Activated CD4-positive, alpha-beta T cell treated with anti-CD3 and anti-CD28 coated beads, Interleukin-2, Interleukin-4, amounts not matched to agents 100 ng/mL and 50 ng/mL, durations not matched to agents 16 hours and 8 hours (primary cell): ENCODE results near the gene NCOR2.

ENCODE experiments used
- DNase-seq: peaks from one replicate; pipeline ENCODE4 v3.0.0-alpha.2; 2020; ENCODE audit warnings: low spot score

Gene NCOR2

DNA sequence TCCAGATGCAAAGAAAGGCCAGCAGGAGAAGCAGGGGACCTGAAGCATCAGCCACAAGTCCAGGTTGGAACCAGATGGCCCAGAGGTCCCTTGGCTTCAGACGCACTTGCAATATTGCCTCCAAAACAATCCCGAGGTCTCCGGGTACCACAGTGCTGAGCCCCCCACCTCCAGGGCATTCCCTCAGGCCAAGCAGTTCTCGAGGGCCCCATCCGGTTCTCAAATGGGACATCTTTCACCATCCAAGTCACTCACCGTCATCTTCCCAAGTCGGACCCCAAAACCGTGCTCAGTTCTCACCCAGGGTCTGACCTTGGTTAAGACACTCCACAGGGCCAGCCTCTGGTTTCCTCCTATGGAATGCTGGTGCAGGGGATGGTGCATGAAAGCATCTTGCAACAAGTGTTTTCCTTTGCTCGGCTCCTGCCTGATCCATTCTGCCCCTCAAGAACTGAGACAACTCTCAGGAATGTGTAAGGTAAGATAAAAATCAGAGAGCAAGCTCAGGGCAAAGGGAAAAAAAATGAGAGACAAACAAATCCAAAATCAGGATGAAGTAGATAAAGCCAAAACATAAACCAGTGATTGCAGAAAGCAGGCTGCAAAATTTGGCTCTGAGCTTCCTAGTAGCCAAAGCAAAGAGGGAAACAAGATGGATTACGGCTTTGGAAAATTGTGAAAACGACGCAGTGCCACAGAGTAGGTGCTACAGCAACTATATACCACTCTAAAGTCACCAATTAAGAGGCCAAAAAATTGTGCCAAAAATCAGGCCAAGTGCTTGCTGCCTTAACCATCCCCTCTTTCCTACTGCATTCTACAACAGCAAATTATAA lies 8.0 kb downstream of the NCOR2 start:
- no peak for DNase-seq

DNA sequence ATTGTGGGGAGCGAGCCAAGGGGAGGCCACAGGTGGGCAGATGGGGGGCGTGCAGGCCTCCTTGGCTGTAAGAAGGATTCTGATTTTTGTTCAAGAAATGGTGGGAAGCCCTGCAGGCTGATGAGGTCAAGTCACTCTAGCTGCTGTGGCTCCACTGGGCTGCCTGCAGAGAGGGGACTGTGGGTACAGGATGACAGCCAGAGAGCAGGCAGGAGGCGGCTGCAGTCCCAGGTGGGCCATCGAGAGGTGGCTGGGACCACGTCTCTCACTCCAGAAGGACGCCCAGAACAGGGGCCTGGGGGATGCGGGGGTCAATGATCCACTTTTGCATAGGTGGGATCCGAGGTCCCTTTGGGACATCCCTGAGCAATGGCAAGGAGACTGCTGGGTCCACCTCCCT lies 9.1 kb downstream of the NCOR2 start:
- no peak for DNase-seq

DNA sequence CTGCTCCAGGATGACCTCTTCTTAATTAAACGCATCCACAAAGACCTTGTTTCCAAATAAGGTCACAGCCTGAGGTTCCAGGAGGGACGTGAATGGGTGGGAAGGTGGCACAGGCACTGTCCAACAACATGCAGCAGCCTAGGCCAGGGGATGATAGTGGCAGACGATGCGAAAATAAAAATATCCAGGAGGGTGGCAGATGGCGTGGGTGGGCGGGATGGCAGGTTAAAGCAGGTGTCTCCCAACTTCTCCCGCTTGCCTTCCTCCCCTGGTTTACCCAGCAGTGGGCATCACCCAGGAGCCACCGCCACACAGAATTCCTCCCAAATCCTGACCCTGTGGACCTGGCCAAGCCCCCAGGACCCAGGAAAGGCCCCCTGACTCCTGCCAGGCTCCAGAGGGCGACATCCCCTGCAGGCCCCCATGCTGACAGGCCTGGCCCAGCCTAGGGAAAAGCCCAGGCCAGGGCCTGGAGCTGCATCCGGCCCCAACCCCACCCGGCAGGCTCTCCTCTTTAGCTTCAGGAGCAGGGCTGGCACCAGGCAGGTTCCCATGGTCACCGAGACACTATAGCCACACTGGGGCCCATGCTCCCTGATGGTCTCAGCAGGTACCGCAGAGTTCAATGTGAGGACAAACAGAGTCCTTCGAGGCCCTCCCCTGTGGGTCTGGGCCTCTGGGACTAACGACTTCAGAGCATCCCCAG lies 9.7 kb downstream of the NCOR2 start:
- DNase-seq: no peak

DNA sequence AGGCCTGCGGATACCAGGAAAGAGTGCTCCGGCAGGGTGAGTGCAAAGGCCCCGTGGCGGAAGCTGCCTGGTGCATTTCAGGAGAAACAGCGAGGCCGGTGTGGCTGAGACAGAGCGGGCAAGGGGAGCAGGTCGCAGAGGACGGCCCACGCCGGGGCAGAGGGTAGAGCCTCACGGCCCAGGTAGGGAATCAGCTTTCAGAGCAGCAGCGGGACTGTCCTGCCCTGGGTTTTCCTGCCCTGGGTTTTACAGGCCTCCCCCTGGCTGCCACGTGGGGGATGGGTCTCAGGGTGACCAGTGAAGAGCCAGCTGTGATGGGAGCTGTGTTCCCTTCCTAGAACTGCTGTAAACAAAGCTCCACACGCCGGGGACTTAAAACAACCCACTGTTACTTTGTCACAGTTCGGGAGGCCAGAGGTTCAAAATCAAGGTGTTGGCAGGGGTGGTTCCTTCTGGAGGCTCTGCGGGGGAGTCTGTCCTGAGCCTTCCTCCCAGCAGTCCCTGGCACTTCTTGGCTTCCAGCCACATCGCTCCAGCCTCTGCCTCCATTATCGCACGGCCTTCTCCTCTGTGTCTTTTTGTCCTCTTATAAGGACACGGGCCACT lies 10.4 kb downstream of the NCOR2 start:
- DNase-seq: no peak

DNA sequence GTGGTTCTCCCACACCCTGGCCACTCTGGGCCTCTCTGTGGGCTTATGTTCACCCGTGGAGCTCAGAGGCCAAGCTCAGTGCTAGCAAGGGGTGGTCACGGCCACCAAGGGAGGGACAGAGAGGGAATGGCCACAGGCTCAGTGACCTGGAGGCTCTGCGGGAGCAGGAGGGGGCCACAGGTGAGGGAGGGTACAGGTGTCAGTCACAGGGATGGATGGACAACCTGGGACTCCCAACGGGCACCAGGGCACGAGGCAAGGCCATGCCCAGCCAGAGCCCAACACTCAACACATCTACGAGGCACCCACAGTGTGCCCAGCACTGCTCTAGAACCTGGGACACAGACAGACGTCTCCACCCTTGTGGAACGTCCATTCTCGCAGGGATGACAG lies 11.3 kb downstream of the NCOR2 start:
- no peak for DNase-seq

DNA sequence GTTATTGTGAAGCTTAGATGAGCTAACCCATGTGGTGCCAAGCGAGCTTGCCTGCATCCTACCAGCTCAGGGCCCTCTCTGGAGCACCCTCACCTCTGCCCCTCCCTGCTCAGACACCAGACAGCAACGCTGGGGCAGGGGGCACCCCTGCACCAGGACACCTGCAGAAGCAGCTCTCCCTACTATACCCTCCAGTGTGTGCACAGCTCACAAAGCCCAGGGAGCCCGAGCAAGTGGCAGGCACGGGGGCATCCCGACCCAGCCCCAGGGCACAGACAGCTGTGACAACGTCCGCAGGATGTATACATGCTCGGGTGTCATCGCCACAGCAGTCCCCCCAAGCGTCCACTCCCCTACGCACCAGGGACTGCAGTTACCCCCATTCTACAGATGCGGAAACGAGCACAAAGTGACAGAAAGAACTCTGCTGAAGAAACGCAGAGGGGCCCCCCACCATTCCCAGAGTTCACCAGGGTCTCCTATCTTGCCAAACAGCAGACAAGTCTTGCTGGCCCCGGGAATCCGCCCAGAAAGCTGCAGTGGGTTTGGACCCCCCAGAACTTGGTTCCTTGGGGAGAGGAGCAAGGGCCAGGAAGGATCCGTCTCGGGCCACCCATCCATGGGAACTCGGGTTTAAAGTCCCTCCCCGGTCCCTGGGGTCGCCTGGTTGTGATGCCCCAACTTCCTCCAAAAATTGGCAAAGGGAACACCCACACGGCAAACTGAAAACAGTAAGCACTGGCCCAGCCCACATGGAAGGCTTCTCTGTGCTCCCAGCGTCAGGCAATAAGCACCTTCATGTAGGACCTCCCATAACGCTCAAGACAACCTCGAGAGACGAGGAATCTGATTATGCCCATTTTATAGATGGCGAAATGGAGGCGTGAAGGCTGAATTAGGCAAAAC lies 12.0 kb downstream of the NCOR2 start:
- DNase-seq: no peak

DNA sequence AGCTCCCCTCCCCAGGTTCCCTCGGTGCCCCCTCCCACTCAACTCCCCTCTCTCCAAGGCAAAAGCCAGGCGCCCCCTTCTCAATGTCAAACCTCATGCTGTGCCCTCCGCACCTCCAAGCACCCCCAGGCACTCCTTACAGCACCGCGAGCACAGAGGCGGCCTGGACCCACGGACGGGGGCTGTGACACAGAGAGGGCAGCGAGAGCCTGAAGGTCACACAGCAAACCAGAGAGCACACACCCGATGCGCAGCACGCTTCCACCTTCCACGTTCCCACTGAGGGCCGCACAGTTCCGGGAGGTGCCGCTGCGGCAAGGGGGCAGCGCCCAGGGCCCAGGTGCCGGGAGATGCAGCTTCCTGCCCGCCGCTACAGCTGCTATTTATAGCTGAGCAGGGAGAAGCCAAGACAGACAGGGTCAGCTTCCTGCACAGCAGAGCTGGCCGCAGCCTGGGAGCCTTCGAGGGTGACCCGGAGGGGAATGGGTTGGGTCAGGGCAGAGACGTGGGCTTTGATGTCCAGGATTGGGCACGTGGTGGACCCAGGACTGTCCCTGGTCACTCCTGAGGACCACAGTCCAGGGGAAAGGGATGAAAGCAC lies 12.9 kb downstream of the NCOR2 start:
- no peak for DNase-seq

DNA sequence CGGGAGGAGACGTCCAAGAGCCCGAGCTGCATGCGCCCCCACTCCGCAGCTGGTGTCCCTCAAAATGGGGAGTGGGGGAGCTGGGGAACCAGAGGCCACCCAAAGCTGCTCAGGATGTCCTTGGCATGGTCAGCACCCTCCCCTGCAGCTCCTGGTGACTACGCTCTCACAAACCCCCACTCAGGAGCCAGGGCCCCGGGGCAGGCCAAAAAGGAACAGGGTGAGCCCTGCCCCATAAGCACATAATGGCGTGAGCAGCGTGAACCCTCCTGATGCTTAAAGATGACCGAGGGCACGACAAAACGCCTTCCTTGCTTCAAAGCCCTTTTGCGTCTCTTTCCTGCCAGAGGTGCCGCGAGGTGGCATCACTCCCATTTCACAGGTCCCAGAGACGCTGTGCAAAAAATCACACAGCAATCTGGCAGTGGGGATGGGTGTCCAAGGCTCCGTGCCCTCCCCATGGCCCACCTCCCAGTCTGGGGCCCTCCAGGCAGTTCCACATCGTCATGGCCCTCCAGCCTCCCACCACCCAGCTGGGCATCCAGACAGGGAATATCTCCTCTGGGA lies 13.5 kb downstream of the NCOR2 start:
- no peak for DNase-seq

DNA sequence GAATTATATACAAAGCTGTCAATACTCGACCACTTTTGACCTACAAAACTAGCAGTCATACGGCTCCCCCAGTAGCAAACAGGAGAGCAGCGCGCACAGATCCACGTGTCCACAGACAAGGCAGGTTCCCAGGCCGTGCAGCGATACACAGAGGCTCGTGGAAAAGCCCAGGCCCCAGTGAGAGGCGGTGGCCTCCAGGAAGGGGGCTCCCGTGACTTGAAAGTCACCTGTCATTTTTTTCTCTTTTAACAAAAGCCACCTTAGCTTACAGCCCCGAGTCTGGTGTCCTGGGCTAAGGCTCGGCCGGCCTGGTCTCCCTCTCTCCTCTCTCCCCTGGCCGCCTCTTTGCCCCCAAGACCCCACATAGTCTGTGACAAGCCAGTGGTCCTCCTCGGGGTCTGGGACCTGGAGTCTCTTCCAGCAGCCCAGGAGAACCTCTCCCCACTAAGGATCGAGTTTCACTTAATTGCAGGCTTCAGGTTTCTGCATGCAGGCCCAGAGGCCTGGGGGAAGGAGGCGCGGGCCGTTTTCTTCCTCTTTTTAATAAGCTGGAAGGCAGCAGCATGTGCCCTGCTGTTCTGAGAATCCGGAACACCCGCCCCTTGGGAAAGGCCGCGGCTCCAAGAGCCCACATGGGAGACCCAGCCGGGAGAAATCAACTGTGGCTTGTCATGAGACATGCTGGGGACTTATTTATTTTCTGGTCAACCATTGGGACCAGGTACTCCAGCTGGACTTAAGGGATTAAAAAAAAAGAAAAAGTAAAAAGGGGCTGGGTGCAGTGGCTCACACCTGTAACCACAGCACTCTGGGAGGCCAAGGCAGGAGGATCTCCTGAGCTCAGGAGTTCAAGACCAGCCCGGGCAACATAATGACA lies 15.9 kb downstream of the NCOR2 start:
- no peak for DNase-seq

DNA sequence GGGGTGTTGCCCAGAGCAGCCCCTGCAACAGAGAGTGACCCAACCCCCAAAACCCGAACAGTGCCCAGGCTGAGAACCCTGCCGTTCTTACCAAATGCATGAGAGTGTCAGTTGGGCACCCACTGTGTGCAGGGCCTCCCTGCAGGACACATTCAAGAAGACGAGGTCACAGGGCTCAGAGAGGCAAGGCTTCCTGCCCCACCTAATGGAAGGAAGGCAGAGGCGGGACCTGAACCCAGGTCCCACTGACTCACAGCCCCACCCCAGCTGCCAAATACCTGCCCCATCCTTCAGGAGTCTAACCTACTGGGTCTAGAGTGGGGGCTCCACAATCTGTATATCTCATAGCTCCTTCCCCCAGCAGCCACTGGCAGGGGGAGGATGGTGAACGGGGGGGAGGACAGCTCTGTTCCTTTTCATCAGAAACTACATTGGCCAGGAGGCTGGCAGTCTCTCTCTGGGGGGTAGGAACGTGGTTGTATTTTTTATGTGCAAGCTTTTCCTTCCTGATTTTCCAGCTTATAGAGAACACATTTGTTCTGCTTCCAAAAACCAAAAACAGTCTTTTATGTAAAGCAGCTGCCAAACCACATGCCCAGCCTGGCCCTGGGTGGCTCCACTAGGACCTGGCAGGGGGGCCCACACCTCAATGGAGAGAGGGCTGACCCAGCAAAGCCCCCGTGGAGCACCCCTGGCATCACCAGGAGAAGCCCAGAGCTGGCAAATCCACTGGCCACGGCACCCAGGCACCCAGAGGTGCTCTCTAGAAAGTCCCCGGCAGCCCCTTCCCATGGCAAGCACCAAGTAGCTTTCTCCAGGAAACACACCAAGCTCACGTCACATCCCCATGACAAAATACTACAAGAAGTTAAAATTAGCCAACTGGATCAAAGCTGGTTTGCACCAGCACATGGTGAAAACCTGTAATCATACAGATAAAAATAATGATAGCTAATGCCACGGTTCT lies 17.0 kb downstream of the NCOR2 start:
- DNase-seq: no peak

DNA sequence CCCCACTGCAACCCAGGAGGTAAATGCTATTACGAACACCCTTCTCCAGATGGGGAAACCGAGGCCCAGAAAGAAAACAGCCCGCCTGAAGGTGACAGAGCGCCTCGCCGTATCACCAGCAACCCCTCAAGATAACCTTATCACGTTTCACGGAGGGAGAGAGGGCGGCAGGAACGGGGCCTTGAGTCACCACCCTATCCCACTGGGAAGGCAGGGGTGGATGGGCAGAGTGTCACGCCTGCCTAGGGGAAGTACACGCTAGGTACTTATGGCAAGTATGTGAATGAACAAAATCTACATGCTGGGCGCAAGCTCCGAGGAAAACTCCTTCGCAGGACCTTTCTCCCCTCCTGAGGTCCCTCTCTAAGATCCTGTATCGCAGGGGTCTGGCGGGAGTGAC lies 17.8 kb downstream of the NCOR2 start:
- DNase-seq: no peak

DNA sequence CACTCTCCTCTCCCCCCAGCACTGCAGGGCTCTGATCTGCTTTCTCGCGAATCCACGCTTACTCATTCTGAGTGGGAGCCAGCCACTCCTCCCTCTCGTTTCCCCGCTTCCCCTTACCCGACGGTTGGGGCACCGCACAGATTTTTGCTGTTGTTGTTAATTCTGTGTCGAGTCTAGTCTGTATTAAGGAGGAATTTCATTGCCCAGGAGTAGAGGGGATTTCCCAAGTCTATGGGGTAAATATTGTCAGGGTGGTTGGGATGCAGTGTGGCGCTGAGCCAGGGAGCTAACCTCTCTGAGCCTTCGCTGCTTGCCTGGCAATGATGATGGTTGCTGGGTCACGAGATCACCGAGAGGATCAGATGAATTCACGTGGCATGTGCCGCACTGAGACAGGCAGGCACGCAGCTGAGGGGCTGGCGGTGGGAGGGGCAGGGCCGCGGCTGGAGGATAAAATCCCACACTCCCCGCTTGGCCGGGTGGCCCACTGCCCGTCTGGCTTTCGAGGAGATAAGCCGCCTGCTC lies 18.5 kb downstream of the NCOR2 start:
- peak; percentile 35 for DNase-seq

DNA sequence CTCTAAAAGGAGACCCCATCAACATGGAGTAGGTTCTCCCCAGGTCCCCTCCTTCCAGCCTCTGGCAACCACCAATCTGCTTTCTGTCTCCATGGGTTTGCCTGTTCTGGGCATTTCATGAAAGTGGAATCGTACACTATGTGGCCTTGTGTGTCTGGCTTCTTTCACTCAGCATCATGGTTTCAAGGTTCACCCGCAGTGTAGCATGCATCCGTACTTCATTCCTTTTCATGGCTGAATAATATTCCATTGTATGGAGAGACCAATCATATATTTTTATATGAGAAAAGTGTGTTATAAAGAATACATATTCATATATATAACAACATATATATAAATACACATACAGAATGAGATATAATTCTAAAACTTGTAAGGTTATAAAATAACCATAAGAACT lies 19.8 kb downstream of the NCOR2 start:
- no peak for DNase-seq

DNA sequence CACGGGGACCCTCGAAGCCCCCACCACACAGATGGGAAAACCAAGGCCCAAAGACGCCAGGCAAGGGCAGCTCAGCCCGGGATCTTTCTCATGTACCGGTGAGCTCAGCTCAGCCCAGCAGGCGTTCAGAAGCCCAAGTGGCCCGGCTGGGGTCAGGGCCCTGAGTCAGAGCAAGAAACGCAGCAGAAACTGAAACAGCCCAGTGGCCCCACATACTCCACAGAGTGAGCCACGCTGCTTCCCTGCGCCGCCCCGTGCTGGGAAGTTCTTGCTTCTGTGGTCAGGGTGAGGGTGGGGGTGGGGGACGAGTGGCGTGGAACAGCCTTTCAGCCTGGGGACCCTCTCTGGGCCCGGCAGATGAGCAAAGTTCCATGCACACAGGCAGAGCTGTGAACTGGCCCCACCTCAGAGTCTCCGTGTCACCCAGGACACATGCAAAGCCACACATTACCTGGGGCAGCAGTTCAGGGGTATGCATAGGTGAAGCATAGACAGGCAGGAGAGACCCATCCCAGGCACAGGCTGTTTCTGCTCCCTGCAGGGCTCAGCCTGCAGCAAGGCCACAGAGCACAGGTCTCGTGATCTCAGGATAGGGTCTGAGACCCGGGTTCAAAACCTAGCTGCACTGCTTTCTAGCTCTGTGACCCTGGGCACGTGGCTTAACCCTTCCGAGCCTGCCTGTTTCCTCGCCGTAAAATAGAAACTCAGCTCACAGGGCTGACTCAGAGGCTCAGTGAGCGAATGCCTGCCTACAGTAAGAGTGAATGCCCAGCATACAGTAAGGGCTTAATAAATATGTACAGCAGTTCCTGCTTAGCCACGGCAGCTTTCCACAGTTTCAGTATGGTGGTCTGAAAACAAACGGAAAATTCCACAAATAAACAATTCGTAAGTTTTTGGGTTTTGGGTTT lies 21.6 kb downstream of the NCOR2 start:
- peak; percentile 90 for DNase-seq

DNA sequence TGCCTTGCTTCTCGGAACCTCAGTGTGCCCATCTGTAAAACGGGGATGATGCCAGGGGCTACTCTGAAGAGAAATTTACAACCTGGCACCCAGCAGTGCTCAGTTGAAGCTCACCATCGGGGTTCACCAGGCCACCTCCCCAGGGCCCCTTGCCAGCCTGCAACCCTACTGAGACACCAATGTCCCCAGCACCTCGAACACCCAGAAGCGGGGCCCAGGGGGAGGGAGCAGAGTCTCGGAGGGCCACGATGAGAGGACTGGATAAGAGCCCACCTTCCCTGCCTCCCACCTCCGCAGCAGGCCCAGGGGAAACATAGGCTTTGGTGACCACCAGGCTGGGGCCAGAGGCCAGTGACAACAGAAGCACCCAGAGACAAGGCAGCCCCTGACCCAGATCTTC lies 22.4 kb downstream of the NCOR2 start:
- DNase-seq: no peak

DNA sequence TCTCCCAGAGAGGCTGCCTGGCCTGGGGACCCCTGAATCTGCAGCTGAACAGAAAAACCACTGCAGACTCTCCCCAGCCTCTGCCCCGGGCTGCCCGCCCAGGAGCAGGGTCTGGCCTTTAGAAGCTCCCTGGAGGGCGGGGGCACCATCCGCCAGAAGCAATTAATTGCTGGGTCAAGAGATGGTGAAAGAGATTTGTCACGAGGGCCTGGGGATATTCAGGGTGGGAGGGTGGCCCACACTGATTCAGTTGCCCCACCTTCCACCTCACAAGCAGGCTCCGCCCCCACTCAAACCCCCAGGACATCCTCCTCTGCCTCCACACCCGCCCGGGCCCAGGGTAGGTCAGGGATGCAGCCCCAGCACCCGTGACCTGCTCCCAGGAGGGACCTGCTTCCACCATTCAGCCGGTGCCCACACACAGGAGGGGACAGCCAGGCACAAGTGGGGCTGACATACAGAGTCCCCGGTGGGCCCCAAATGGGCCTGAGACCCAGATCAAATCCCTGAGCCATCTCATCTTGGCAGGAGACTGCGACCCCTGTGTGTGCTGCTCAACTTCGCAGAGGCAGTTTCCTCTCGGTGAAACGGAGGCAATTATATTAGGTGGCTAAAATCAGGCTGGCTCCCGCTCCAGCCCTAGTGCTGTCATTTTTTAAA lies 23.0 kb downstream of the NCOR2 start:
- no peak for DNase-seq

DNA sequence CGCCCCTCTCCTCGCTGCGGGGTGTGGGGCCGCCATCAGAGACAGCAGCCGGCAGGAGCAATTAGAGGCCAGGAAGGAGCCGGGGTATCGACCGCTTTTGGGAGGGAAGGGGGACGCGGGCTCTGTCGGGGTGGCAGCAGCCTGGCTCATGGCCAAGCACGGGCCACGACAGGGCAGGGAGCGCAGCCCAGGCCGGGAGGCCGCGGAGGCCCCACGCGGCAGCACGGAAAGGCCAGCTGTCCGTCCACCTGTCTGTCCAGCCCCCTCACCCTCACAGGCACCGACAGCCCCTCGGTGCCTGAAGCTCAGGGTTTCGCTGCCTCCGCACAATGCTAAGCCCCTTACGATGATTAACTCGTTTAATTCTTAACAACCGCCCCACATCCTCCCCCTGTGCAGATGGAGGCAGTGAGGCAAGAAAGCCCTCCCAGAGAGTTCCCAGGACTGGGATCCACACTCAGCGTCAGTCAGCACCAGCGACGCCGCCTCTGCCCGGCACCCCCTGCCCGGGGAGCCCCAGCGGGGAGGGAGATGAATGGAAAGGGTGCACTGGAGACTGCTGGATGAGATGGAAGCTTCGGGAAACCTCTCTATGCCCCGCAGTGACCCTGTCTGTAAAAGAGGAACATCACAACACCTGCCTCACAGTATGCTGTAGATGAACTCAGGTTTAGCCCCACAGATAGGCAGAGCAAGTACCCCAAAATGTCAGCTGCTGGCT lies 23.7 kb downstream of the NCOR2 start:
- DNase-seq: no peak
